ENCODE results near the gene BMPR2. TPM values are rescaled to one million over a fixed set of nuclear protein-coding genes. Genes with fewer than 3 reads are reported as not detected.

The BMPR2 gene
- total and polyA plus RNA-seq, 2 of the 4 experiments (the other 2 are of a cell fraction), result 17.0 to 30.1 TPM

- Histone ChIP-seq H4K5ac (ENCODE audit: low read depth, low read length) (no peak overlapping the region), H3K79me1 (ENCODE audit: low read depth in 1 of 2, low read length in 2 of 2) (peaks cover 4 to 5% of the 10 kb centered on the region in 2 experiments; a peak in 3 of 4 replicates), H3K23ac (ENCODE audit: low read depth, low read length) (no peak overlapping the region), H2BK5ac (ENCODE audit: low read depth, low read length, poor library complexity, severe bottlenecking) (no peak overlapping the region), H2BK120ac (ENCODE audit: low read depth, low read length) (no peak overlapping the region), H2AFZ (replicated peaks; ENCODE audit: low read length, poor library complexity) (no peak overlapping the region), H3K9ac (ENCODE audit: low read depth, low read length) (no peak overlapping the region), H3K14ac (replicated peaks; ENCODE audit: low read depth, low read length) (no peak overlapping the region), H3K4me1 (ENCODE audit: control insufficient read depth, insufficient read depth, low read length) (no peaks in the 10 kb centered on the region), H2AK9ac (replicated peaks; ENCODE audit: low read depth, low read length, poor library complexity) (no peak overlapping the region), H4K8ac (ENCODE audit: low read depth in 2 of 2, low read length in 2 of 2) (no peak overlapping the region), H4K20me1 (ENCODE audit: insufficient read depth, low read length) (no peaks in the 10 kb centered on the region), H3K9me1 (ENCODE audit: insufficient read depth, low read length) (no peaks in the 10 kb centered on the region), H4K91ac (ENCODE audit: insufficient read depth, low read depth, low read length) (no peak overlapping the region), H3K4me3 (ENCODE audit: insufficient read depth, low read depth, low read length) (no peak overlapping the region), H3K4me2 (ENCODE audit: low read depth, low read length) (no peak overlapping the region), H2BK15ac (ENCODE audit: low read depth, low read length) (no peak overlapping the region), H3K4ac (ENCODE audit: low read depth, low read length) (no peak overlapping the region), H3K18ac (ENCODE audit: low read depth, low read length) (no peak overlapping the region), H2AK5ac (ENCODE audit: low read depth, low read length) (no peak overlapping the region), H3K9me3 (ENCODE audit: control insufficient read depth, insufficient read depth, low read length) (no peaks in the 10 kb centered on the region), H3K56ac (ENCODE audit: extremely low read depth, insufficient read depth, low read length) (no peak overlapping the region), H2BK20ac (ENCODE audit: low read depth, low read length) (no peak overlapping the region), H3K36me3 (ENCODE audit: control insufficient read depth, insufficient read depth, low read length) (peaks cover 6% of the 10 kb centered on the region; the same call in 1 of the 2 replicates), H3K27ac (ENCODE audit: insufficient read depth, low read length) (no peak overlapping the region), H3K27me3 (ENCODE audit: control insufficient read depth, insufficient read depth, low read length) (no peaks in the 10 kb centered on the region)
- dilution Hi-C loops (cut with HindIII; ENCODE audit: low sequenced_read_pairs, unreplicated experiment) (no loop called here), intact Hi-C loops (cut with micrococcal nuclease) (loop anchor here (10.0 kb wide), 2 partner anchors 76 to 166 kb away; partner anchors contain the start of gene BMPR2), in situ Hi-C loops (cut with MboI; ENCODE audit: low sequenced_read_pairs) (no loop called here)
- CTCF ChIA-PET, result no interaction called here
- POLR2A ChIA-PET (ENCODE audit: unreplicated experiment), result no interaction called here
- TF ChIP-seq USF2 (IDR thresholded peaks at IDR 0.05; ENCODE audit: low read depth, low read length), result no peak
- WGBS, 2 experiments (ENCODE audit: extremely low coverage in 2 of 2, insufficient read length in 1 of 2), result no CpG with 5 or more reads among the region's 3 CpGs
- ATAC-seq (ENCODE audit: low read depth) (no peak; the same call in 1 of the 2 replicates), DNase-seq (no peak)
- no TSS peak for BruUV-seq (replicated peaks)
Observed at GRCh38 chr2:202541137-202541536, 165.0 kb downstream of the BMPR2 start.
